ENCODE measurements around the gene GBP1. TPM values are rescaled to one million over a fixed set of nuclear protein-coding genes. Genes with fewer than 3 reads are reported as not detected.

Gene GBP1, protein sequence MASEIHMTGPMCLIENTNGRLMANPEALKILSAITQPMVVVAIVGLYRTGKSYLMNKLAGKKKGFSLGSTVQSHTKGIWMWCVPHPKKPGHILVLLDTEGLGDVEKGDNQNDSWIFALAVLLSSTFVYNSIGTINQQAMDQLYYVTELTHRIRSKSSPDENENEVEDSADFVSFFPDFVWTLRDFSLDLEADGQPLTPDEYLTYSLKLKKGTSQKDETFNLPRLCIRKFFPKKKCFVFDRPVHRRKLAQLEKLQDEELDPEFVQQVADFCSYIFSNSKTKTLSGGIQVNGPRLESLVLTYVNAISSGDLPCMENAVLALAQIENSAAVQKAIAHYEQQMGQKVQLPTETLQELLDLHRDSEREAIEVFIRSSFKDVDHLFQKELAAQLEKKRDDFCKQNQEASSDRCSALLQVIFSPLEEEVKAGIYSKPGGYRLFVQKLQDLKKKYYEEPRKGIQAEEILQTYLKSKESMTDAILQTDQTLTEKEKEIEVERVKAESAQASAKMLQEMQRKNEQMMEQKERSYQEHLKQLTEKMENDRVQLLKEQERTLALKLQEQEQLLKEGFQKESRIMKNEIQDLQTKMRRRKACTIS
- total RNA-seq (2022) = 10.4 and 10.6 TPM in 2 replicates
- percentile 67 among the genes with signal in this experiment for Bru-seq, nascent RNA
- percentile 69 among the genes with signal in this experiment for BruChase-seq, experiment 1, labeled RNA remaining after a 6-hour chase
- percentile 51 among the genes with signal in this experiment for BruChase-seq, experiment 2, labeled RNA remaining after a 2-hour chase
- long read RNA-seq, transcript GBP1-201 (11 exons, 3,035 nt) = major isoform, 35 of 38 reads
- long read RNA-seq, partial matches to known transcripts = 1 of 38 reads
- long read RNA-seq, other reads (novel, unspliced or antisense) = 2 of 38 reads

DNA sequence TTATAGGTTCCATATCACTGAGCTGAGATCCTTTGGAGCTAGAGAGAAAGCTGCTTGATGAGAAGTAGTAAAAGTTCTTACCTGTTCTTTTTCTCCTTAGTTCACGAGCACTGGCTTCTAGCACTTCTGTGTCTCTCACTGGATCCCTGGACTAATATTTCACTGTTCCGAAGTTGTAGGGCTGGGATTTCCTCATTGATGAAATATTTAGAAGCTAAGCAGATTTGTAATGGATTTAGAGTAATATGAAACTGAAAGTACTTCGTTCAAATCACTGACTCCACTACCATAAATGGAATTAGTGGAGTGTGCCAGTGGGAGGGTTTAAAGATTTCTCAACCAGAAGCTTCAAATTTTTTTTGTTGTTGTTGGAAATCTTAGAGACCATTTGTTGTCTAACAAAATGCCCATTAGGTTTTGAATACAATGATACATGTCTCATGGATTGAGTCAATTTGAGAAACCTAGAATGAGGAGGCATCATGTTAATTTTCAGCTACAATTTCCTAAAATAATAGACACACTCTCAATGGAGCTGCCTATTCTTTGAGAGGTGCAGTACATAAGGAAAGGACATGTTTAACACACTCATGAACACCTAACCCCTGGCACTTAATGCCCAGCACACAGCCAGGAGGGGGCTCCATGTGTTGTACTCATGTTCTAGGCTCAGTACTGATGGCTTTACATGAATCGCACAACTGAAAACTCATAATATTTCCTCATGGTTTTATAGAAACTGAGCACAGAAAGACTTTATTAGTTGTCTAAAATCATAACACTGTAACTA is at the start of gene GBP1:
Gene GBP1 (minus strand): TSS at position 130 of the 790 bp plus-strand sequence. CDS start 1,974 bp downstream, outside the sequence.
- peak; percentile 79 for DNase-seq (ENCODE audit: unreplicated experiment)
- Mint-ChIP-seq H3K36me3 (ENCODE audit: insufficient read depth, unreplicated experiment) (no peaks in the 10 kb centered on the region), H3K27me3 (ENCODE audit: insufficient read depth, unreplicated experiment) (no peaks in the 10 kb centered on the region), H3K9me3 (ENCODE audit: unreplicated experiment) (no peaks in the 10 kb centered on the region), H3K4me1 (ENCODE audit: insufficient read depth, unreplicated experiment) (peaks cover 13% of the 10 kb centered on the region), H3K27ac (ENCODE audit: low read depth, unreplicated experiment) (peak within 1 kb of the TSS; percentile 91), H3K4me3 (ENCODE audit: unreplicated experiment) (peak within 1 kb of the TSS; percentile 76)
- intact Hi-C loops (cut with micrococcal nuclease) = loop anchor here (2.0 to 5.0 kb wide), 2 partner anchors 42 to 68 kb away; partner anchors contain the start of gene GBP3
- TF ChIP-seq CTCF (IDR thresholded peaks at IDR 0.05; ENCODE audit: unreplicated experiment) = no peak
- BruUV-seq (replicated peaks) = no TSS peak
- ChIA-PET CTCF (interaction anchor here (0.7 to 1.5 kb wide), 5 partner anchors 21 to 293 kb away, joined by 3 to 8 read pairs (median 6); partner anchors contain the start of gene GBP3), POLR2A (interaction anchor here (0.7 to 4.0 kb wide), 7 partner anchors 13 to 81 kb away, joined by 3 to 48 read pairs (median 5); partner anchors contain the start of genes GBP2 and GBP3)

GRCh38 chr1:89114662-89115061 is 49.7 kb upstream of the GBP1 start:
- intact Hi-C loops (cut with micrococcal nuclease) = no loop called here
- no peak overlapping the region for H3K27ac Mint-ChIP-seq (ENCODE audit: low read depth, unreplicated experiment)
- DNase-seq (ENCODE audit: unreplicated experiment) = no peak
- peaks cover 12% of the 10 kb centered on the region for H3K36me3 Mint-ChIP-seq (ENCODE audit: insufficient read depth, unreplicated experiment)
- H3K9me3 Mint-ChIP-seq (ENCODE audit: unreplicated experiment) = no peaks in the 10 kb centered on the region
- ChIA-PET POLR2A (no interaction called here), CTCF (interaction anchor here (0.6 to 1.2 kb wide), 3 partner anchors 106 to 244 kb away, joined by 3 to 4 read pairs (median 4); no protein-coding TSS in a partner anchor)
- H3K27me3 Mint-ChIP-seq (ENCODE audit: insufficient read depth, unreplicated experiment) = no peaks in the 10 kb centered on the region
- no peak for TF ChIP-seq CTCF (IDR thresholded peaks at IDR 0.05; ENCODE audit: unreplicated experiment)
- no peak overlapping the region for H3K4me3 Mint-ChIP-seq (ENCODE audit: unreplicated experiment)
- H3K4me1 Mint-ChIP-seq (ENCODE audit: insufficient read depth, unreplicated experiment) = no peaks in the 10 kb centered on the region
- no TSS peak for BruUV-seq (replicated peaks)

DNA sequence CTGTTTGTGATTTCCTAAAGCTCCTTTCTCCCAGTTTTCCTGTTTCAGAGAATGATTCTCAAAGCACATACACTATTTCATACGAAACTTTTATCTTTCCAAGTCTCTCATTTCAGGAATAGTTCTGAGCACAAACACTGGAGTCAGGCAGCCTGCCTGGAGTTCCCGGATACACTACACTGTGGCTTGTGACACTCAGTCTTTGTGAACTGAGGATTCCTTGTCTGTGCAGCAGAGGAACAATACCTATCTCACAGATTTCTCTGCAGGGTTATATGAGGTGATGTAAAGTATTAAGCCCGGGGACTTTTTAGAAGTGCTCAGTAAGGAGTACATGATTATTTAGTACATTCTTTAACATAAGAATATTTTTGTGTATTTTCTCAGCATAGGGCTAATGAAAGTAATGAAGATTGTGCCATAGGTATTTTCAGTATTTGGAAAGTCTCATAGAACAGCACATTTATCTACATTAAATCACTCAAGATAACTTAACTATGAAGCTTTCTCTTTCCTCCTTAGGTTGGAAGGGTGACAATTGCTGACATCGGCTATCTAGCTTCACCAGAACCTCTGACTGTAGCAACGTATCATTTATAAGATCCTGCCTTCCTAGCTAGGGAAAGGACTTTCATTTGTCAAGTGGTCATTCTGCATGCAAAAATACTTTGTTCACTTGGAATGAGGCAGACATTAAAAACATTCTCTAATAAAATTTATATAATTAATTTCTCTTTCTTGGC is 48.0 kb upstream of the GBP1 start:
- H3K4me1 Mint-ChIP-seq (ENCODE audit: insufficient read depth, unreplicated experiment) = no peaks in the 10 kb centered on the region
- no peak for DNase-seq (ENCODE audit: unreplicated experiment)
- no TSS peak for BruUV-seq (replicated peaks)
- no peak for TF ChIP-seq CTCF (IDR thresholded peaks at IDR 0.05; ENCODE audit: unreplicated experiment)
- no peaks in the 10 kb centered on the region for H3K9me3 Mint-ChIP-seq (ENCODE audit: unreplicated experiment)
- H3K27ac Mint-ChIP-seq (ENCODE audit: low read depth, unreplicated experiment) = no peak overlapping the region
- H3K36me3 Mint-ChIP-seq (ENCODE audit: insufficient read depth, unreplicated experiment) = peaks cover 23% of the 10 kb centered on the region
- ChIA-PET POLR2A (no interaction called here), CTCF (no interaction called here)
- intact Hi-C loops (cut with micrococcal nuclease) = no loop called here
- H3K27me3 Mint-ChIP-seq (ENCODE audit: insufficient read depth, unreplicated experiment) = no peaks in the 10 kb centered on the region
- no peak overlapping the region for H3K4me3 Mint-ChIP-seq (ENCODE audit: unreplicated experiment)

Data from MCF 10A (cell line).